ENCODE data around the gene FNDC3B. TPM values are rescaled to one million over a fixed set of nuclear protein-coding genes. Genes with fewer than 3 reads are reported as not detected.

Gene FNDC3B
- total and polyA plus RNA-seq, 9 of the 15 experiments (the other 6 are each of a cell fraction or from before 2014, with no cell fraction given): 7.0 to 35.8 (median 16.2) TPM

DNA sequence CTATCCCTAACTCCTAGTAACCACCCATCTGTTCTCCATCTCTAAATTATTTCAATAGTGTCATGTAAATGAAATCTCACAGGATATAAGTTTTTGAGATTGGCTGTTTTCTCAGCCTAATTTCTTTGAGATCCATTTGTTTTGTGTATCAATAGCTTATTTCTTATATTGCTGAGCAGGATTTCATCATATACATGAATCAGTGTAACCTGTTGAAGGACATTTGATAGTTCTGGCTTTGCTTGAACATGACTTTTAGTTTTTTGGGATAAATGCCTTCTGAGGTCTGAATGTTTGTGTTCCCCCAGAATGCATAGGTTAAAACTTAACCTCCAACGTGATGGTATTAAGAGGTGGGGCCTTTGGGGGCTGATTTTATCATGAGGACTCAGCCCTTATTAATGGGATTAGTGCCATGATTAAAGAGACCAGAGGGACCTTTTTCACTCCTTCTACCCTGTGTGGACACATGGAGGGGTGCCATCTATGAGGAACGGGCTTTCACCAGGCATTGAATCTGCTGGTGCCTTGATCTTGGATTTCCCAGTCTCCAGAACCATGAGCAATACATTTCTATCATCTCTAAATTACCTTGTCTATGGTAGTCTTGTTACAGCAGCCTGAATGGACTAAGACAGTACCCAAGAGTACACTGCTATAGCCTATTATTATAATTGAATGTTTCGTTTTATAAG is 118.3 kb downstream of the FNDC3B start:
- Histone ChIP-seq H3K9ac (ENCODE audit: insufficient read depth in 1 of 2, low read depth in 2 of 2, low read length in 2 of 2) (no peak overlapping the region), H4K20me1 (replicated peaks; ENCODE audit: control insufficient read depth, insufficient read depth, low read length) (peaks cover 8% of the 10 kb centered on the region; the same call in 1 of the 2 replicates), H3K9me1 (ENCODE audit: control insufficient read depth, insufficient read depth, low read length) (no peaks in the 10 kb centered on the region), H3K27me3 (ENCODE audit: control insufficient read depth in 2 of 2, insufficient read depth in 2 of 2, low read length in 2 of 2) (no peaks in the 10 kb centered on the region), H3K4me2 (ENCODE audit: insufficient read depth, low read length) (no peak overlapping the region), H3K27ac (ENCODE audit: extremely low read depth, low read depth, low read length) (no peak overlapping the region), H3K9me3 (replicated peaks; ENCODE audit: control insufficient read depth, insufficient read depth, low read depth, low read length) (no peaks in the 10 kb centered on the region), H3K79me2 (ENCODE audit: control insufficient read depth, insufficient read depth, low read length) (peaks cover 63% of the 10 kb centered on the region), H2AFZ (ENCODE audit: low read depth, low read length) (no peak overlapping the region), H3K4me1 (replicated peaks in 1 of 2; ENCODE audit: control insufficient read depth in 2 of 2, insufficient read depth in 2 of 2, low read length in 2 of 2) (peaks cover 7 to 15% of the 10 kb centered on the region in 2 experiments; a peak in 3 of 5 replicates), H3K36me3 (ENCODE audit: control insufficient read depth, insufficient read depth, low read length) (peaks cover 3% of the 10 kb centered on the region; the same call in 1 of the 3 replicates), H3K4me3 (no peak overlapping the region)
- WGBS (ENCODE audit: insufficient coverage, low coverage, missing lambda C conversion rate): 76% methylated on average over 3 of the region's 3 CpGs
- in situ Hi-C loops (cut with MboI): no loop called here
- BruUV-seq (replicated peaks): no TSS peak
- ChIA-PET CTCF (ENCODE audit: low intra/inter-chr PET ratio) (no interaction called here), POLR2A (no interaction called here)
- TF ChIP-seq RBM14 (IDR thresholded peaks at IDR 0.05; ENCODE audit: borderline replicate concordance, insufficient read depth, low read depth, low read length) (no peak), ADNP (tag; IDR thresholded peaks at IDR 0.05) (no peak), TAF7 (tag; IDR thresholded peaks at IDR 0.05) (no peak), POLR2B (IDR thresholded peaks at IDR 0.05; ENCODE audit: low read depth, partially characterized antibody) (no peak), MAFF (IDR thresholded peaks at IDR 0.05; ENCODE audit: low read length) (no peak), HMGN3 (IDR thresholded peaks at IDR 0.05; ENCODE audit: borderline replicate concordance, extremely low read depth, insufficient read length, low read depth, low read length) (no peak), POLR2AphosphoS5 (IDR thresholded peaks at IDR 0.05; ENCODE audit: control insufficient read depth, insufficient read depth, low read depth, low read length) (no peak), BRF1 (IDR thresholded peaks at IDR 0.05; ENCODE audit: borderline replicate concordance, extremely low read depth, insufficient read length) (no peak), ARHGAP35 (IDR thresholded peaks at IDR 0.05; ENCODE audit: partially characterized antibody) (no peak), YY1 (IDR thresholded peaks at IDR 0.05; ENCODE audit: borderline replicate concordance in 1 of 3, control insufficient read depth in 1 of 3, extremely low read depth in 1 of 3, insufficient read depth in 3 of 3, insufficient read length in 1 of 3, insufficient replicate concordance in 2 of 3, low read depth in 1 of 3, low read length in 2 of 3) (no peak), ZNF224 (CRISPR knock-in tag; IDR thresholded peaks at IDR 0.05) (no peak), XRCC3 (IDR thresholded peaks at IDR 0.05) (no peak), PHB (CRISPR knock-in tag; IDR thresholded peaks at IDR 0.05) (no peak), ASH1L (IDR thresholded peaks at IDR 0.05; ENCODE audit: borderline replicate concordance, low read depth, partially characterized antibody) (no peak)
- TF ChIP-seq, protein P1, sequence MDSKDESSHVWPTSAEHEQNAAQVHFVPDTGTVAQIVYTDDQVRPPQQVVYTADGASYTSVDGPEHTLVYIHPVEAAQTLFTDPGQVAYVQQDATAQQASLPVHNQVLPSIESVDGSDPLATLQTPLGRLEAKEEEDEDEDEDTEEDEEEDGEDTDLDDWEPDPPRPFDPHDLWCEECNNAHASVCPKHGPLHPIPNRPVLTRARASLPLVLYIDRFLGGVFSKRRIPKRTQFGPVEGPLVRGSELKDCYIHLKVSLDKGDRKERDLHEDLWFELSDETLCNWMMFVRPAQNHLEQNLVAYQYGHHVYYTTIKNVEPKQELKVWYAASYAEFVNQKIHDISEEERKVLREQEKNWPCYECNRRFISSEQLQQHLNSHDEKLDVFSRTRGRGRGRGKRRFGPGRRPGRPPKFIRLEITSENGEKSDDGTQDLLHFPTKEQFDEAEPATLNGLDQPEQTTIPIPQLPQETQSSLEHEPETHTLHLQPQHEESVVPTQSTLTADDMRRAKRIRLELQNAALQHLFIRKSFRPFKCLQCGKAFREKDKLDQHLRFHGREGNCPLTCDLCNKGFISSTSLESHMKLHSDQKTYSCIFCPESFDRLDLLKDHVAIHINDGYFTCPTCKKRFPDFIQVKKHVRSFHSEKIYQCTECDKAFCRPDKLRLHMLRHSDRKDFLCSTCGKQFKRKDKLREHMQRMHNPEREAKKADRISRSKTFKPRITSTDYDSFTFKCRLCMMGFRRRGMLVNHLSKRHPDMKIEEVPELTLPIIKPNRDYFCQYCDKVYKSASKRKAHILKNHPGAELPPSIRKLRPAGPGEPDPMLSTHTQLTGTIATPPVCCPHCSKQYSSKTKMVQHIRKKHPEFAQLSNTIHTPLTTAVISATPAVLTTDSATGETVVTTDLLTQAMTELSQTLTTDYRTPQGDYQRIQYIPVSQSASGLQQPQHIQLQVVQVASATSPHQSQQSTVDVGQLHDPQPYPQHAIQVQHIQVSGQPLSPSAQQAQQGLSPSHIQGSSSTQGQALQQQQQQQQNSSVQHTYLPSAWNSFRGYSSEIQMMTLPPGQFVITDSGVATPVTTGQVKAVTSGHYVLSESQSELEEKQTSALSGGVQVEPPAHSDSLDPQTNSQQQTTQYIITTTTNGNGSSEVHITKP (IDR thresholded peaks at IDR 0.05; ENCODE audit: partially characterized antibody): no peak
- TF ChIP-seq, protein P2, sequence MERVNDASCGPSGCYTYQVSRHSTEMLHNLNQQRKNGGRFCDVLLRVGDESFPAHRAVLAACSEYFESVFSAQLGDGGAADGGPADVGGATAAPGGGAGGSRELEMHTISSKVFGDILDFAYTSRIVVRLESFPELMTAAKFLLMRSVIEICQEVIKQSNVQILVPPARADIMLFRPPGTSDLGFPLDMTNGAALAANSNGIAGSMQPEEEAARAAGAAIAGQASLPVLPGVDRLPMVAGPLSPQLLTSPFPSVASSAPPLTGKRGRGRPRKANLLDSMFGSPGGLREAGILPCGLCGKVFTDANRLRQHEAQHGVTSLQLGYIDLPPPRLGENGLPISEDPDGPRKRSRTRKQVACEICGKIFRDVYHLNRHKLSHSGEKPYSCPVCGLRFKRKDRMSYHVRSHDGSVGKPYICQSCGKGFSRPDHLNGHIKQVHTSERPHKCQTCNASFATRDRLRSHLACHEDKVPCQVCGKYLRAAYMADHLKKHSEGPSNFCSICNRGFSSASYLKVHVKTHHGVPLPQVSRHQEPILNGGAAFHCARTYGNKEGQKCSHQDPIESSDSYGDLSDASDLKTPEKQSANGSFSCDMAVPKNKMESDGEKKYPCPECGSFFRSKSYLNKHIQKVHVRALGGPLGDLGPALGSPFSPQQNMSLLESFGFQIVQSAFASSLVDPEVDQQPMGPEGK (CRISPR knock-in tag; IDR thresholded peaks at IDR 0.05; ENCODE audit: borderline replicate concordance): no peak
- FAIRE-seq (no peak), ATAC-seq (no peak), DNase-seq (ENCODE audit: extremely low read depth in 1 of 4, low spot score in 3 of 4) (no peak)
- intact Hi-C loops (cut with micrococcal nuclease): no loop called here
